Spleen (tissue), 11 donors: Measurements from ENCODE around the gene PALLD. TPM values are rescaled to one million over a fixed set of nuclear protein-coding genes. Genes with fewer than 3 reads are reported as not detected.

Experiments
- DNase-seq: peaks from one replicate; pipeline ENCODE4 v3.0.0-alpha.2; 2020
- H3K27ac ChIP-seq, 8 donors: fragments of 200-600 bp; sonication (generic) in 7 of 8; 1 replicate in 4 of 8; 2 replicates in 4 of 8; pipeline versions ENCODE4 v1.5.0 to v1.8.0; 2016 to 2021; ENCODE audit warnings: inconsistent platforms in 4 of 8, mild to moderate bottlenecking in 4 of 8, moderate library complexity in 1 of 8
- H3K27me3 ChIP-seq, 7 donors: fragments of 200-600 bp; sonication (generic) in 6 of 7; replicated peaks in 1 of 7; 1 replicate in 4 of 7; 2 replicates in 3 of 7; pipeline versions ENCODE4 v1.5.0 to v1.8.0; 2016 to 2021; ENCODE audit warnings: inconsistent platforms in 3 of 7, mild to moderate bottlenecking in 1 of 7
- H3K36me3 ChIP-seq, 6 donors: fragments of 200-600 bp; sonication (generic) in 5 of 6; 1 replicate in 4 of 6; 2 replicates in 2 of 6; pipeline versions ENCODE4 v1.5.0 to v1.8.0; 2016 to 2021; ENCODE audit warnings: inconsistent platforms in 2 of 6
- H3K4me1 ChIP-seq, 6 donors: fragments of 200-600 bp; sonication (generic) in 5 of 6; 1 replicate in 3 of 6; 2 replicates in 3 of 6; pipeline versions ENCODE4 v1.5.0 to v1.8.0; 2016 to 2021; ENCODE audit warnings: inconsistent platforms in 3 of 6
- H3K4me3 ChIP-seq, 8 donors: fragments of 200-600 bp; sonication (generic) in 7 of 8; 1 replicate in 4 of 8; 2 replicates in 4 of 8; pipeline versions ENCODE4 v1.5.0 to v1.8.0; 2016 to 2021; ENCODE audit warnings: inconsistent platforms in 4 of 8, mild to moderate bottlenecking in 4 of 8, moderate library complexity in 2 of 8
- H3K9me3 ChIP-seq, 8 donors: fragments of 200-600 bp; sonication (generic) in 7 of 8; 1 replicate in 4 of 8; 2 replicates in 4 of 8; pipeline versions ENCODE4 v1.5.0 to v1.8.0; 2016 to 2021; ENCODE audit warnings: inconsistent platforms in 4 of 8
- CTCF ChIP-seq, 11 experiments: fragments of 200-600 bp in 7 of 11; fragments of 450-650 bp in 4 of 11; sonication (generic) in 4 of 11; IDR thresholded peaks in 8 of 11; conservative IDR thresholded peaks in 3 of 11; 1 replicate in 7 of 11; 2 replicates in 4 of 11; pipeline versions ENCODE4 v1.4.0 to v1.8.0; 2016 to 2021; ENCODE audit warnings: antibody characterized with exemption in 11 of 11, inconsistent platforms in 4 of 11, mild to moderate bottlenecking in 1 of 11
- POLR2A ChIP-seq, 3 donors: fragments of 450-650 bp; IDR thresholded peaks; one replicate each; pipeline ENCODE4 v1.5.1; 2017; ENCODE audit warnings: antibody characterized with exemption in 3 of 3, mild to moderate bottlenecking in 1 of 3
- POLR2AphosphoS5 ChIP-seq, 3 donors: sonication (generic); formaldehyde crosslinking; IDR thresholded peaks; one replicate each; pipeline ENCODE4 v1.5.1; 2017; ENCODE audit warnings: antibody characterized with exemption in 3 of 3
- whole genome bisulfite sequencing, 5 donors: extraction: QIAGEN DNeasy Blood & Tissue Kit in 3 of 5; methylation state at CpG; one replicate each; pipeline versions ENCODE4 v1.1.5 to v1.1.7; 2013 to 2018; 5-methylcytosine and 5-hydroxymethylcytosine counted together
- intact Hi-C: fragments of 100-400 bp; cut with DNase I; formaldehyde crosslinking; loops from one replicate; pipeline ENCODE4 v1.15.0; 2023; ENCODE audit warnings: low total_unique reads
- polyA plus RNA-seq, 3 donors: library from polyadenylated mRNA; stranded (reverse); fragments of 200-250 nt; gene quantifications; one replicate each; pipeline ENCODE4 v1.2.1, GENCODE V29; 2013
- total RNA-seq, 7 donors: library from RNA; depleted of rRNA in 3 of 7; stranded (reverse); fragments of >200 nt in 3 of 7; fragmentation: NEBNext Ultra II Directional in 4 of 7; extraction: Animal tissue kit (Norgen Biotek cat#: 25700) in 4 of 7; gene quantifications; one replicate each; pipeline versions ENCODE4 v1.1.0 to v1.2.1, GENCODE V29; 2016 to 2021
- donor health status: healthy with polysubstance abuse.
- donor health status: DM: no; HTN: no; CAD: no; lungs with moderate emphysema.
- donor health status: DM: no; HTN: no; CAD: no.
- donor health status: Bipolar disorder and iron deficiency.
- donor health status: healthy.
- donor health status: DM: no; HTN: no; CAD: no.
- donor health status: DM: yes; HTN: yes; CAD: no.

PALLD gene
- total and polyA plus RNA-seq, 10 donors = 24.3 to 228 (median 142) TPM

GRCh38 chr4:168474660-168475320 lies 22.1 kb upstream of the PALLD start:
- Histone ChIP-seq H3K27ac (no peak overlapping the region), H3K36me3 (peaks cover 0 to 41% (median 24%) of the 10 kb centered on the region in 6 donors), H3K27me3 (no peaks in the 10 kb centered on the region), H3K9me3 (no peaks in the 10 kb centered on the region), H3K4me1 (peaks cover 9 to 59% (median 30%) of the 10 kb centered on the region in 6 donors), H3K4me3 (no peak overlapping the region)
- no peak for TF ChIP-seq POLR2A (IDR thresholded peaks at IDR 0.05)
- no peak for TF ChIP-seq POLR2AphosphoS5 (IDR thresholded peaks at IDR 0.05)
- no peak for TF ChIP-seq CTCF (IDR thresholded peaks at IDR 0.05 in 8 of 11, conservative IDR thresholded peaks at IDR 0.05 in 3 of 11)
- intact Hi-C loops = no loop called here
- 62 to 76% (median 74%) methylated on average over 5 of the region's 5 CpGs for WGBS, 5 donors
- DNase-seq = no peak

GRCh38 chr4:168475745-168476144 lies 21.1 kb upstream of the PALLD start:
- Histone ChIP-seq H3K4me1 (peaks cover 9 to 59% (median 30%) of the 10 kb centered on the region in 6 donors), H3K9me3 (no peaks in the 10 kb centered on the region), H3K27ac (no peak overlapping the region), H3K36me3 (peaks cover 0 to 32% (median 15%) of the 10 kb centered on the region in 6 donors), H3K4me3 (no peak overlapping the region), H3K27me3 (no peaks in the 10 kb centered on the region)
- WGBS, 5 donors = 79 to 97% (median 89%) methylated on average over 2 of the region's 2 CpGs
- no peak for TF ChIP-seq POLR2A (IDR thresholded peaks at IDR 0.05)
- no peak for TF ChIP-seq POLR2AphosphoS5 (IDR thresholded peaks at IDR 0.05)
- TF ChIP-seq CTCF (IDR thresholded peaks at IDR 0.05 in 8 of 11, conservative IDR thresholded peaks at IDR 0.05 in 3 of 11) = no peak
- DNase-seq = no peak
- intact Hi-C loops = no loop called here

GRCh38 chr4:168478868-168479267 lies 18.0 kb upstream of the PALLD start:
- Histone ChIP-seq H3K27ac (peak overlapping the region in 2 of 8 donors; percentile 97 to 99), H3K4me3 (peak overlapping the region in 4 of 8 donors; percentile 73 to 84 (median 74)), H3K36me3 (peaks cover 0 to under 1% (median 0%) of the 10 kb centered on the region in 6 donors), H3K4me1 (peaks cover 15 to 68% (median 36%) of the 10 kb centered on the region in 6 donors), H3K9me3 (no peaks in the 10 kb centered on the region), H3K27me3 (no peaks in the 10 kb centered on the region)
- no peak for DNase-seq
- 92 to 100% (median 97%) methylated on average over 3 of the region's 3 CpGs for WGBS, 5 donors
- intact Hi-C loops = no loop called here
- TF ChIP-seq POLR2A (IDR thresholded peaks at IDR 0.05) (no peak), POLR2AphosphoS5 (IDR thresholded peaks at IDR 0.05) (no peak), CTCF (IDR thresholded peaks at IDR 0.05 in 8 of 11, conservative IDR thresholded peaks at IDR 0.05 in 3 of 11) (no peak)

- WGBS, 5 donors = 2 to 4% (median 3%) methylated on average over 7 of the region's 7 CpGs
- Histone ChIP-seq H3K36me3 (no peaks in the 10 kb centered on the region), H3K27me3 (no peaks in the 10 kb centered on the region), H3K9me3 (no peaks in the 10 kb centered on the region), H3K4me3 (peak overlapping the region; percentile 59 to 84 (median 74)), H3K4me1 (peaks cover 11 to 48% (median 25%) of the 10 kb centered on the region in 6 donors), H3K27ac (peak overlapping the region; percentile 90 to 99 (median 98))
- TF ChIP-seq CTCF (IDR thresholded peaks at IDR 0.05 in 8 of 11, conservative IDR thresholded peaks at IDR 0.05 in 3 of 11) (no peak), POLR2AphosphoS5 (IDR thresholded peaks at IDR 0.05) (no peak), POLR2A (IDR thresholded peaks at IDR 0.05) (no peak)
- intact Hi-C loops = loop anchor here (10.0 kb wide), 1 partner anchor 166 kb away; the partner anchor contains the start of gene DDX60
- DNase-seq = no peak
Observed at GRCh38 chr4:168480931-168481611, 15.8 kb upstream of the PALLD start.
